Fibroblast of pulmonary artery (primary cell): Measurements from ENCODE around the gene ISM2.

ENCODE experiments used
- DNase-seq: peaks from one replicate; pipeline ENCODE4 v3.0.0-alpha.2; 2010; ENCODE audit warnings: low read depth
- H3K4me3 ChIP-seq: replicated peaks from 2 replicates; pipeline ENCODE4 v1.5.1; 2011; ENCODE audit warnings: low read depth, mild to moderate bottlenecking, control low read depth, low read length, moderate library complexity
- CTCF ChIP-seq: IDR thresholded peaks from 2 replicates; pipeline ENCODE4 v1.5.1; 2011; ENCODE audit warnings: mild to moderate bottlenecking, control low read depth, low read length, inconsistent platforms; ENCODE audit errors: missing control alignments

The ISM2 gene

GRCh38 chr14:77424862-77425261, 73.8 kb downstream of the ISM2 start:
- no peak overlapping the region for H3K4me3 ChIP-seq
- TF ChIP-seq CTCF, result no peak
- no peak for DNase-seq
